Embryonic facial prominence (tissue), 1 donor: ENCODE measurements around the gene EXOC3L1.

ENCODE experiments used
- DNase-seq: peaks from one replicate; pipeline ENCODE4 v3.0.0-alpha.2; 2016; ENCODE audit errors: extremely low spot score

Gene EXOC3L1

DNA sequence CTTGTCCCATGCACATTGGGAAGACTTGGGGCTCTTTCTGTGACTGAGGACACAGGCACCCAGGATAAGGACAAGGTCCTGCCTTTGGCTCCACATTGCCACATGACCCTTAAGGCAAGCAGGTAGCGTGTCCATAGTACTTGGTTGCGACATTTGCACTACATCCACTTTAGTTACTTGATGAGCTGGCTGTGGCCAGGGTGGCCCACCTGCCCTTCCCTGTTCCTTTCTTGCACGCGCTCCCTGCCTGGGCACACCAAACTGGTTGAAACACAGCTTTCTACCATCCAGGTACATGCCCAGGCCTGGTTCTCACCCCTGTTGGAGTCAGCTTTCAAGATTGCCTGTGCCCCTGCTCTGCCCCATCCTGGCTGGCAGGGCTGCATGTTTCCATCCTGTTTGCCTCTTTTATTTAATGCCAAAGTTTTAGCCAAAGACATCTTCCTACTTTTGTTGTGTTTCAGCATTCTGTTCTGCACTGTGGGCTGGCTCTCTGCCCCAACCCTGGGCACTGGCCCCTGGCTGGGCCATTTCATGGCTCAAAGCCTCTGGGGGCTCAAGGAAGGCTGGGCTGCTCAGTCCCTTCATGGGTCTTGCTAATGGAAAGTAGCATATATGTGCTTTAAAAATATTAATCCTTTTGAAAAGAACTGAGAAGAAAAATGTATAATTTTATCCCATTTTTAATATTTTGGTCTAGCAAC is 42.3 kb downstream of the EXOC3L1 start:
- DNase-seq, result no peak

DNA sequence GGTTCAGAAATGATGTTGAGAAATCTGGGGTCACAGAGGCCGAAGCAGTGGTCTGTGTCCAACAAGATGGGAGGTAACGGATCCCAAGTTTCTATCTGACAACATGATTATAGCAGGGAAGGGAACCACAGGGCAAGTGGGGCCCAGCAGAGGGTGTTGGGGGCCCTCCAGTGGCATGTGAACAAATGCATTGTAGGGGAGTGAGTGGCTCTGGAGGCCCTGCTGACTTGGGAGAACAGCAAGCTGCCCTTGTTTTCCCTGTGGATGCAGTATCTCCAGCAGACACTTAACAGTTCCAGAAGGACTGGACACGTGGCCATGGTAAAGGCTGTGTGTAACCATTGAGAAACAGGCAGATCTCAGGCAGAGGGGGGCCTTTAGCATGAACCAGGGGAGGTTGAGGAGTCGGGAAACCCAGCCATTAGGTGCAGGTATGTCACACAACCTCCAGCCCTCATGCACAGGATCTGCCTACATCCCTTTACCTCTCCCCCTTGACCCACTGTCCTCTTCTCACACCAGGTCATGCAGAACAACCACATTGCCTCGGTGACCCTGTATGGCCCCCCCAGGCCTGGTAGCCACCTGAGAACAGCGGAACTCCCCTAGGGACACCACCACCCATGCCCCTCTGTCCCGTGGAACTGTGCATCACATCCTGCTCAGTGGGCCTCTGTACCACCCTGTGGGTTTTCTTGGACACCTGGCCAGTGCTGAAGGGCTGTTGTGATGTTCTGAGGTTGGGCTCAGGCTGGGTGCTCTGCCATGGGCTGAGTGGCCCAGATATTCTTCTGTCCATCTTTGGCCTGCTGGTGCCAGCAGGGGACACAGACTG is 43.2 kb downstream of the EXOC3L1 start:
- DNase-seq, result no peak

DNA sequence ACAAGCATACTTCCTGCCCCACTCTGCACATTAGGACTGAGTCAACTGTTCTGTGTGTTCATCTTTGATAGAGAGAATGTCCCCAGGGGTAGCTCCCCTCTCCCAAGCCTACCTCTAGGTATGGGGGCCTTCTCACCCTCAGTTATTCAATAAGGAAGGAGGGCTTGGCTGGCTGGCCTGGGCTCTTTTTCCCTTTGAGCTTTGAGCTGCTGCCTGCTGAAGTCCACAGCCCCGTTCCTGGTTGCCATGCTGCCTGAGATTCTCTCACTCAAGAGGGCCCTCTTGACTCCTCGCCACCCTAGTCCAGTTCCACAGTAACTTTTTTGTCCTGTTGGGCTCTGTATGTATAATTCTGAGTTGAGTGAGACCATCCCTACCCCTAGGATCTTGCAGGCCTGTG is 44.2 kb downstream of the EXOC3L1 start:
- no peak for DNase-seq

DNA sequence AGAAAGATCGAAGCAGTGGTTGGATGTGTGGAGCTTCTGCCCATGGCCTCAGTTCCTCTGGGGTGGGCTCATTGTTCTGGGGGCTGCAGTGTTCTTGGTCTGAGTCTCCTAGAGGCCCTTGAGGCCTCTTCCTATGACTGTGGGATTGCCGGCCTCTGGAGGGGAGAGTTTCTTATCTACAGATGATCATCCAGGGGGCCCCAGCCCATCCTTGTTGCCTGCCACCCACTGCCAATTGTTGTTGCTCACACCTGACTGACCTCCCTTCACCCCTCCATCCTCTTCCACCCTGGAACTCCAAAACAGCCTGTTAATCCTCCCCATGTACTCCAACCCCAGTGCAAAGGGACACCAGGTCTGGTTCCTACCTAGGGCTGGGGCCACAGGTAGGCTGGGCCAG is 45.0 kb downstream of the EXOC3L1 start:
- DNase-seq, result no peak

DNA sequence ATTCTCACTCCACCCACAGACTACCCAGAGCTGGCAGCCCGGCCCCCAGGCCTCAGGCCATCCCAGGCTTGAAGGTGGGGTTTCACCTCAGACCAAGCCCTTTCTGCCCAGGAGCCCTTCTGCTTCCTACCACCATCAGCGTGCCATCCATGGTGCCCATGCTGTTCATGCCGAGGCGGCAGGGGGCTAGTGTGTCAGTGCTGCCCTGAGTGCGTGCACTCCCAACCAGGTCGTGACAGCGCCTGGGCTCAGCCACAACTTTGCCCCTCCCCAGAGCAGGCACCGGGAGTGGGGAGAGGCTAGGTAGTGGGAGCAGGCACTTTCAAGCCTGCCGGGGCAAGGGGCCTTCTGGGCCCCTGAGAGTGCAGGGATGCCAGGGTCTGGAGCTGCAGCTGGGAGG is 47.6 kb downstream of the EXOC3L1 start:
- DNase-seq, result no peak

DNA sequence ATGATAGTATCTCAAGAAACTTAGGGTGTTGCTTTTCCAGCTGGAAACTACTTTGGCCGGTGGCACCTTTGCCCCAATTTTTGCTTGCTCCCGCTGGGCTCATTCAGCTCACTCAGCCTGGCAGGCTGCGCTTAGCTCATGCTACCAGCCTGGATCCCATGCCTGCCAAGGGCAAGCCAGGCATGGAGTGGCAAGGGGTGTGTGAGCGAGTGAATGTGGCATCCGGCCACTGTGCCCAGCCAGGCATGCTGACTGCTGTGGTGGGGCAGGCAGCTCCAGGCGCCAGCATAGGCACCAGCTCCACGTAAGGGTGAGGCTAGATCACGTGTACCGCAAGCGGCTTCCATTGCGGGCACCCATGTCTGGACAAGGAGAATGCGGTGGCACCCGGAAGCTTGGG is 48.5 kb downstream of the EXOC3L1 start:
- no peak for DNase-seq

DNA sequence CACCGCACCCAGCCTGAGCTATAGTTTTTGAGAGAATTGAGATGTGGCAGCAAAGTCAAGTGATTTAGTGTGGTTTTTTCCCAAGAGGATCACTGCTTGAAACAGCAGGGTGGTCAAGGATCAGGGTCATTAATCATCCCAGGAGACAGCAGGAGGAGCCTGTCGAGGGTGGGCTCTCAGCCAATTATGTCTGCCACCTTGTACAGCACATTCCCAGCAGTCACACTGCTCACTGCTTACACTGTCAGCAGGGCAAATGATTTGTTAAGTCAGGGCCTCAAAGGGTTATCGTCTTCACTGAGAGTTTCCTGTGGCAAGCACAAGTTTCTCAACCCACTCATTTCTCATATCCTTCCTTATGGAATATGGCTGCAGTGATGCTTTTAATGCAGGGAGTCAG is 52.3 kb downstream of the EXOC3L1 start:
- no peak for DNase-seq
